Type B pancreatic cell (in vitro differentiated cells): ENCODE data around the gene QSOX1. TPM values are rescaled to one million over a fixed set of nuclear protein-coding genes. Genes with fewer than 3 reads are reported as not detected.

Experiments
- DNase-seq: peaks from one replicate; pipeline ENCODE4 v3.0.0; 2021; ENCODE audit warnings: mixed read lengths; ENCODE audit not compliant: unreplicated experiment; ENCODE audit errors: extremely low spot score
- H3K27ac Mint-ChIP-seq: 2 replicates; pipeline ENCODE4 v1.8.0; 2021; ENCODE audit warnings: mild to moderate bottlenecking, mixed read lengths
- H3K27me3 Mint-ChIP-seq: 2 replicates; pipeline ENCODE4 v1.8.0; 2021; ENCODE audit warnings: mixed read lengths
- H3K36me3 Mint-ChIP-seq: 2 replicates; pipeline ENCODE4 v1.8.0; 2021; ENCODE audit warnings: mixed read lengths
- H3K4me1 Mint-ChIP-seq: one replicate; pipeline ENCODE4 v1.8.0; 2021; ENCODE audit warnings: mixed read lengths; ENCODE audit not compliant: unreplicated experiment
- H3K4me3 Mint-ChIP-seq: 2 replicates; pipeline ENCODE4 v1.8.0; 2021; ENCODE audit warnings: mild to moderate bottlenecking, mixed read lengths
- H3K9me3 Mint-ChIP-seq: 2 replicates; pipeline ENCODE4 v1.8.0; 2021; ENCODE audit warnings: mixed read lengths
- CTCF ChIP-seq: fragments of 200-600 bp; sonication (generic); conservative IDR thresholded peaks from 2 replicates; pipeline ENCODE4 v1.5.0; 2021; ENCODE audit warnings: antibody characterized with exemption, mild to moderate bottlenecking
- long read RNA-seq: library from polyadenylated mRNA; unstranded; transcript quantifications from one replicate; pipeline ENCODE4 v2.0.0, GENCODE V29; 2020
- total RNA-seq: library from RNA; stranded (reverse); gene quantifications from 2 replicates; pipeline ENCODE4 v1.2.1, GENCODE V29; 2021; ENCODE audit warnings: low replicate concordance

The QSOX1 gene
- total RNA-seq = 94.0 and 96.0 TPM in 2 replicates
- long read RNA-seq, full-length matches to known transcripts = 5 of 23 reads
- long read RNA-seq, partial matches to known transcripts = 13 of 23 reads
- long read RNA-seq, other reads (novel, unspliced or antisense) = 5 of 23 reads

- Mint-ChIP-seq H3K36me3 (peaks cover 6% of the 10 kb centered on the region), H3K9me3 (no peaks in the 10 kb centered on the region), H3K4me3 (peak within 1 kb of the TSS; percentile 97), H3K27ac (peak within 1 kb of the TSS; percentile 87), H3K27me3 (peaks cover 47% of the 10 kb centered on the region), H3K4me1 (peaks cover 25% of the 10 kb centered on the region)
- DNase-seq = peak; percentile 88
- peak; percentile 50 for TF ChIP-seq CTCF
Observed at GRCh38 chr1:180154325-180155181, at the start of gene QSOX1. Gene QSOX1, plus strand, starts transcription at chr1:180154869. Its CDS starts 39 bp downstream, at chr1:180154908.

DNA sequence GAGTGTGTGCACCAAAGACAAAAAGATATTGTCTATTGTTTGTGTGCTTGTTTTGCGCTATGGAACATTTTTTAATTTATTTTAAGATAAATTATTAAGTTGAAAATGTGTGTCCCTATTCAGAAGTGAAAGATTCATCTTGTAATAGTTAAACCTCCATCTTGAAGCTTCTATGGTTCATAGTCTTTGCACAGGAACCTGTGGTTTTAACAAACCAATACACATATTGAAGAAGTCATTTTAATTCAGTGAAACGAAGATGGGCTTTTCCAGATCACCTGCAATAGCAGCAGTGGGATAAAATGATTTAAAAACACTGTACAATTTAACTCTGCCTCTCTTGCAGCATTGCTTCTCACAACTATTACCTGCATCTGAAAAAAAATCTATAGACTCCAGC, 42.6 kb upstream of the QSOX1 start:
- no peak overlapping the region for H3K27ac Mint-ChIP-seq
- H3K9me3 Mint-ChIP-seq = no peaks in the 10 kb centered on the region
- no peak overlapping the region for H3K4me3 Mint-ChIP-seq
- no peaks in the 10 kb centered on the region for H3K27me3 Mint-ChIP-seq
- no peak for DNase-seq
- TF ChIP-seq CTCF = no peak
- no peaks in the 10 kb centered on the region for H3K4me1 Mint-ChIP-seq
- peaks cover 30% of the 10 kb centered on the region for H3K36me3 Mint-ChIP-seq

DNA sequence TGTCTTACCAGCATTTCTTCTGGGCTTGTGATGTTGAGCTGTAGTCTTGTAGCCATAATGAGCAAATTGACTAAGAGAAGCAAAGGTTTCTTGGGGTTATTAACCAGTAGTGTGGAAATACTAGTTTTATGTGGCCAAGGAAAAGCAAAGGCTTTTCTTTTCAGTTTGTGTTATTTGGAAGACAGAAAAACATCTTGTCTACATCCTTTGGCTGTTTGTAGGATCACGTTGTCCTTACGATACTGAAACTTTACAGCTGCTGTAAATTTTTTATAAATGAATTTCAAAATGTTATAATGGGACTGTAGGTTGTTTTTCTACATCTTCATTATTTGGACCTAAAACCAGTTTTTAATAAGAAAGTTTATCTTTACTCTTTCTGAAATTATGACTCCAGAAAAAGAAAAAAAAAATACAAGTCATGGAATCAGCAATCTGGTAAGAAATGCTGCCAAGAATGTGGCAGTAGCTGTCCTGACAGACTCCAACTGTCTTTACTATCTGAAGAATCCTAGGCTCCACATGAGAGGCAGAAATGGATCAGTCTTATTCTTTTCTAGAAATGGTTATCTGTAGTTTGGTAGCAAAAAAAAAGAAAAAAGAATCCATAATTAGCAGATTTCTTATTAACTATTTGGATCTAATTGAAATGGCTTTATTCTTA, 41.6 kb upstream of the QSOX1 start:
- H3K9me3 Mint-ChIP-seq = no peaks in the 10 kb centered on the region
- H3K4me3 Mint-ChIP-seq = no peak overlapping the region
- no peak overlapping the region for H3K27ac Mint-ChIP-seq
- no peak for TF ChIP-seq CTCF
- no peaks in the 10 kb centered on the region for H3K27me3 Mint-ChIP-seq
- H3K36me3 Mint-ChIP-seq = peaks cover 26% of the 10 kb centered on the region
- DNase-seq = no peak
- no peaks in the 10 kb centered on the region for H3K4me1 Mint-ChIP-seq

GRCh38 chr1:180114396-180114945, 40.2 kb upstream of the QSOX1 start:
- no peaks in the 10 kb centered on the region for H3K4me1 Mint-ChIP-seq
- H3K4me3 Mint-ChIP-seq = no peak overlapping the region
- H3K27me3 Mint-ChIP-seq = no peaks in the 10 kb centered on the region
- peaks cover 25% of the 10 kb centered on the region for H3K36me3 Mint-ChIP-seq
- no peak for DNase-seq
- H3K9me3 Mint-ChIP-seq = no peaks in the 10 kb centered on the region
- no peak overlapping the region for H3K27ac Mint-ChIP-seq
- TF ChIP-seq CTCF = no peak

DNA sequence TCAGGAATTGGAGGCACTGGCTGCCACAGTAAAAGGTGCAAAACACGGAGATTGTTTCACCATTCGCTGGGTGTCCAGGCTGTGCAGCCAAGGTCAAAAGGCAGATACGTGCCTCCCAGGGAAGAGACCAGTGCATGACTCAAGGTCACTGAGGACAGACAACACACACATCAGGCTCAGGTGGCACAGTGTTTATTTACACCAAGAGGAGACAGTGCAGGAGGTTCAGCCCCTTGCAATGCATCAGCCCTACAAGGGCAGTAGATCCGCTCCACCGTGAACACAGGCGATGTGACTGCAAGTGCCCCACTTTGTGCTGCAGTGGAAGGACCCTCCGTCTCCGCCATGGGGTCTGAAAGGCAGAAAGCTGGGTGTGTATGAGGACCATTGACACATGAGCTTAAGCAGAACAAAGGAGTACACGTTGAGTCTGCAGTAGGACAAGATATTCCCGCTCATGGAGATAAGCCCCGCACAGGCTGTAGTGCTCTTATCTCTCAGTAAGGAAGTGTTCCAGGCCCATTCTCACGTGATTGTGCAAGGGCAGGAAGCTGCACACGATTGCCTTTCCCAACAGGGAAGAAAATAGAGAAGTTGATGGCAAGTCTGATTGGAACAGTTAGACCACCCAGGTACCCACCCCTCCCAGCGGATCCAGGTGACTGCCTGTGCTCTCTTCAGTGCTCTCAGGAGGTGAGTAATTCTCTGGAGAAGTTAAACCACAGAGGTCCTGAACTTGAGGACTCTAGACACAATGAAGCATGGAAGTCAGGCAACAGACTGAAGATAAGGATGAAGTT, 37.5 kb upstream of the QSOX1 start:
- Mint-ChIP-seq H3K36me3 (peaks cover 11% of the 10 kb centered on the region), H3K4me3 (no peak overlapping the region), H3K4me1 (no peaks in the 10 kb centered on the region), H3K27me3 (no peaks in the 10 kb centered on the region), H3K27ac (no peak overlapping the region), H3K9me3 (no peaks in the 10 kb centered on the region)
- TF ChIP-seq CTCF = no peak
- no peak for DNase-seq
